ENCODE measurements around the gene ERCC4. TPM values are rescaled to one million over a fixed set of nuclear protein-coding genes. Genes with fewer than 3 reads are reported as not detected.
A peak's percentile ranks its signal among the peaks of the same experiment; 100 is the strongest.

ERCC4 gene
- polyA plus RNA-seq, 1 of the 3 experiments (the other 2 are of a cell fraction): 1.8 TPM

DNA sequence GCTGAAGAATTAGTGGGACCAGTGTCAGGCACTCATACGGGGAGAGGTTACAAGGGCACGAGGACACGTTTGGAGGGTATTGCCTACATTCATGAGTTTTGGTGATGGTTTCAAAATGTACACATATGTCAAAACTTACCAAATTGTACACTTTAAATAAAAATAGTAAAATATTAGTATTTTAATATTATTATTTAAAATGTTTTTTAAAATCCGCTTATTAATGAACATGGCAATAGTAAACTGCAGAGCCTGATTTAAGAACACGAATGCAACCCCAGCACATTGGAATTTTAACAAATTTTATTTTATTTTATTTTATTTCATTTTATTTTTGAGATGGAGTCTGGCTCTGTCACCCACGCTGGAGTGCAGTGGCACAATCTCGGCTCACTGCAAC lies 10.9 kb upstream of the ERCC4 start:
- POLR2A ChIA-PET: no interaction called here
- no peak overlapping the region for H3K4me2 ChIP-seq
- CTCF ChIA-PET: interaction anchor here (1.2 to 1.5 kb wide), 2 partner anchors 8 to 11 kb away, joined by 3 to 5 read pairs; partner anchors contain the start of gene ERCC4
- no peak overlapping the region for H3K9ac ChIP-seq
- no peaks in the 10 kb centered on the region for H3K79me2 ChIP-seq (ENCODE audit: insufficient read depth)
- H3K4me1 ChIP-seq (ENCODE audit: control insufficient read depth in 1 of 2, insufficient read depth in 2 of 2, low read depth in 1 of 2, low read length in 1 of 2): no peaks in the 10 kb centered on the region
- H3K27ac ChIP-seq (ENCODE audit: low read depth in 2 of 2, low read length in 1 of 2): no peak overlapping the region
- no peak overlapping the region for H3K4me3 ChIP-seq (ENCODE audit: low read depth in 2 of 2, low read length in 1 of 2)
- no peaks in the 10 kb centered on the region for H3K9me2 ChIP-seq
- H3F3A ChIP-seq (replicated peaks; ENCODE audit: insufficient read depth): no peaks in the 10 kb centered on the region
- 41% methylated on average over 7 of the region's 7 CpGs for WGBS (ENCODE audit: low lambda C conversion rate)
- TF ChIP-seq CHD2 (IDR thresholded peaks at IDR 0.05; ENCODE audit: low read length, partially characterized antibody): no peak
- no peak for TF ChIP-seq SMC3 (IDR thresholded peaks at IDR 0.05; ENCODE audit: low read depth, low read length)
- TF ChIP-seq EP300 (IDR thresholded peaks at IDR 0.05; ENCODE audit: borderline replicate concordance in 1 of 2, low read depth in 1 of 2, low read length in 1 of 2): no peak
- TF ChIP-seq POLR2AphosphoS5 (IDR thresholded peaks at IDR 0.05; ENCODE audit: low read depth, low read length): no peak
- TF ChIP-seq, protein P1, sequence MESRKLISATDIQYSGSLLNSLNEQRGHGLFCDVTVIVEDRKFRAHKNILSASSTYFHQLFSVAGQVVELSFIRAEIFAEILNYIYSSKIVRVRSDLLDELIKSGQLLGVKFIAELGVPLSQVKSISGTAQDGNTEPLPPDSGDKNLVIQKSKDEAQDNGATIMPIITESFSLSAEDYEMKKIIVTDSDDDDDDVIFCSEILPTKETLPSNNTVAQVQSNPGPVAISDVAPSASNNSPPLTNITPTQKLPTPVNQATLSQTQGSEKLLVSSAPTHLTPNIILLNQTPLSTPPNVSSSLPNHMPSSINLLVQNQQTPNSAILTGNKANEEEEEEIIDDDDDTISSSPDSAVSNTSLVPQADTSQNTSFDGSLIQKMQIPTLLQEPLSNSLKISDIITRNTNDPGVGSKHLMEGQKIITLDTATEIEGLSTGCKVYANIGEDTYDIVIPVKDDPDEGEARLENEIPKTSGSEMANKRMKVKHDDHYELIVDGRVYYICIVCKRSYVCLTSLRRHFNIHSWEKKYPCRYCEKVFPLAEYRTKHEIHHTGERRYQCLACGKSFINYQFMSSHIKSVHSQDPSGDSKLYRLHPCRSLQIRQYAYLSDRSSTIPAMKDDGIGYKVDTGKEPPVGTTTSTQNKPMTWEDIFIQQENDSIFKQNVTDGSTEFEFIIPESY (IDR thresholded peaks at IDR 0.05; ENCODE audit: borderline replicate concordance, low read depth): no peak
- TF ChIP-seq, protein P2, sequence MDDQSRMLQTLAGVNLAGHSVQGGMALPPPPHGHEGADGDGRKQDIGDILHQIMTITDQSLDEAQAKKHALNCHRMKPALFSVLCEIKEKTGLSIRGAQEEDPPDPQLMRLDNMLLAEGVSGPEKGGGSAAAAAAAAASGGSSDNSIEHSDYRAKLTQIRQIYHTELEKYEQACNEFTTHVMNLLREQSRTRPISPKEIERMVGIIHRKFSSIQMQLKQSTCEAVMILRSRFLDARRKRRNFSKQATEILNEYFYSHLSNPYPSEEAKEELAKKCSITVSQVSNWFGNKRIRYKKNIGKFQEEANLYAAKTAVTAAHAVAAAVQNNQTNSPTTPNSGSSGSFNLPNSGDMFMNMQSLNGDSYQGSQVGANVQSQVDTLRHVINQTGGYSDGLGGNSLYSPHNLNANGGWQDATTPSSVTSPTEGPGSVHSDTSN (IDR thresholded peaks at IDR 0.05): no peak
- TF ChIP-seq NRF1 (IDR thresholded peaks at IDR 0.05; ENCODE audit: low read depth, low read length): no peak
- TF ChIP-seq, protein P3, sequence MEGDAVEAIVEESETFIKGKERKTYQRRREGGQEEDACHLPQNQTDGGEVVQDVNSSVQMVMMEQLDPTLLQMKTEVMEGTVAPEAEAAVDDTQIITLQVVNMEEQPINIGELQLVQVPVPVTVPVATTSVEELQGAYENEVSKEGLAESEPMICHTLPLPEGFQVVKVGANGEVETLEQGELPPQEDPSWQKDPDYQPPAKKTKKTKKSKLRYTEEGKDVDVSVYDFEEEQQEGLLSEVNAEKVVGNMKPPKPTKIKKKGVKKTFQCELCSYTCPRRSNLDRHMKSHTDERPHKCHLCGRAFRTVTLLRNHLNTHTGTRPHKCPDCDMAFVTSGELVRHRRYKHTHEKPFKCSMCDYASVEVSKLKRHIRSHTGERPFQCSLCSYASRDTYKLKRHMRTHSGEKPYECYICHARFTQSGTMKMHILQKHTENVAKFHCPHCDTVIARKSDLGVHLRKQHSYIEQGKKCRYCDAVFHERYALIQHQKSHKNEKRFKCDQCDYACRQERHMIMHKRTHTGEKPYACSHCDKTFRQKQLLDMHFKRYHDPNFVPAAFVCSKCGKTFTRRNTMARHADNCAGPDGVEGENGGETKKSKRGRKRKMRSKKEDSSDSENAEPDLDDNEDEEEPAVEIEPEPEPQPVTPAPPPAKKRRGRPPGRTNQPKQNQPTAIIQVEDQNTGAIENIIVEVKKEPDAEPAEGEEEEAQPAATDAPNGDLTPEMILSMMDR (IDR thresholded peaks at IDR 0.05): no peak
- no peak for TF ChIP-seq RFX5 (IDR thresholded peaks at IDR 0.05; ENCODE audit: low read length)
- no peak for TF ChIP-seq FOXJ3 (CRISPR knock-in tag; IDR thresholded peaks at IDR 0.05)
- TF ChIP-seq NFIC (IDR thresholded peaks at IDR 0.05; ENCODE audit: borderline replicate concordance): no peak
- no peak overlapping the region for H2AFZ ChIP-seq (ENCODE audit: low read depth)
- peaks cover 4% of the 10 kb centered on the region; the same call in 1 of the 2 replicates for H3K27me3 ChIP-seq (ENCODE audit: insufficient read depth)
- no peaks in the 10 kb centered on the region for H3K9me3 ChIP-seq
- no peak for DNase-seq
- no peaks in the 10 kb centered on the region for H3K36me3 ChIP-seq (replicated peaks in 1 of 2; ENCODE audit: control insufficient read depth in 1 of 2, insufficient read depth in 2 of 2, low read length in 1 of 2)
- H4K20me1 ChIP-seq (ENCODE audit: insufficient read depth): no peaks in the 10 kb centered on the region

DNA sequence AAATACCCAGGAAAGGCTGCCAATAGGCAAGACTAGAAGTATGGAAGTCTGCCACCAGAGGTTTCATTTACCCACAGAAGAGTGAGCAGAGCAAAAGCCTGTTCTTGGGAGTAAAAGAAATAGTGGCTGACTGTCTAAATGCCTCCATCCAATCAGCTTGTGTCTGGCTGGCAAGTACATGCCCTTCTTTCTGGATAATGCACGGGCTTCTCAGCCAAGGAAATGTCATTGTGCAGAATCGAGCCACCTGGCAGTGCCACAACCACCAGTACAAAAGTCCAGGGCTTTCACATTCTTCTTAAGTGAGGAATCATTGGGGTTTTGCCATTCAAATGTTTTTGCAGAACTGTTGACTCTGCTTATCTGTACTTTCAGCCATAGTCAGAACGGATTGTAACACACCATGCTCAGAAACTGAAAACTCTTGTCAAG lies 10.1 kb upstream of the ERCC4 start:
- no peak overlapping the region for H2AFZ ChIP-seq (ENCODE audit: low read depth)
- no peaks in the 10 kb centered on the region for H3K79me2 ChIP-seq (ENCODE audit: insufficient read depth)
- no peaks in the 10 kb centered on the region for H3K9me2 ChIP-seq
- no peaks in the 10 kb centered on the region for H3F3A ChIP-seq (replicated peaks; ENCODE audit: insufficient read depth)
- 0% methylated on average over 3 of the region's 3 CpGs for WGBS (ENCODE audit: low lambda C conversion rate)
- no peaks in the 10 kb centered on the region for H4K20me1 ChIP-seq (ENCODE audit: insufficient read depth)
- H3K27me3 ChIP-seq (ENCODE audit: insufficient read depth): peaks cover 11% of the 10 kb centered on the region; the same call in 1 of the 2 replicates
- ChIA-PET CTCF (interaction anchor here (1.2 to 1.5 kb wide), 2 partner anchors 7 to 10 kb away, joined by 3 to 5 read pairs; partner anchors contain the start of gene ERCC4), POLR2A (no interaction called here)
- no peak for TF ChIP-seq TEAD4 (IDR thresholded peaks at IDR 0.05; ENCODE audit: borderline replicate concordance, insufficient read depth)
- TF ChIP-seq, protein P3 (IDR thresholded peaks at IDR 0.05): no peak
- TF ChIP-seq JUND (IDR thresholded peaks at IDR 0.05): no peak
- no peak for TF ChIP-seq TCF12 (IDR thresholded peaks at IDR 0.05)
- no peak for TF ChIP-seq EZH2phosphoT487 (IDR thresholded peaks at IDR 0.05; ENCODE audit: borderline replicate concordance, low read depth)
- TF ChIP-seq FOXJ3 (CRISPR knock-in tag; IDR thresholded peaks at IDR 0.05): no peak
- no peak for TF ChIP-seq NRF1 (IDR thresholded peaks at IDR 0.05; ENCODE audit: low read depth, low read length)
- no peak for TF ChIP-seq CHD2 (IDR thresholded peaks at IDR 0.05; ENCODE audit: low read length, partially characterized antibody)
- no peak for TF ChIP-seq FOSL2 (IDR thresholded peaks at IDR 0.05; ENCODE audit: borderline replicate concordance, low read depth)
- TF ChIP-seq, protein P4, sequence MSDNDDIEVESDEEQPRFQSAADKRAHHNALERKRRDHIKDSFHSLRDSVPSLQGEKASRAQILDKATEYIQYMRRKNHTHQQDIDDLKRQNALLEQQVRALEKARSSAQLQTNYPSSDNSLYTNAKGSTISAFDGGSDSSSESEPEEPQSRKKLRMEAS (IDR thresholded peaks at IDR 0.05; ENCODE audit: low read depth): no peak
- no peak for DNase-seq
- peak overlapping the region in 1 of 2 experiments; percentile 33; a peak in 1 of 4 replicates for H3K4me3 ChIP-seq (ENCODE audit: low read depth in 2 of 2, low read length in 1 of 2)
- peak overlapping the region; percentile 52 for H3K4me2 ChIP-seq
- no peaks in the 10 kb centered on the region for H3K9me3 ChIP-seq
- no peak overlapping the region for H3K9ac ChIP-seq
- H3K27ac ChIP-seq (ENCODE audit: low read depth in 2 of 2, low read length in 1 of 2): no peak overlapping the region
- no peaks in the 10 kb centered on the region for H3K36me3 ChIP-seq (replicated peaks in 1 of 2; ENCODE audit: control insufficient read depth in 1 of 2, insufficient read depth in 2 of 2, low read length in 1 of 2)
- H3K4me1 ChIP-seq (ENCODE audit: control insufficient read depth in 1 of 2, insufficient read depth in 2 of 2, low read depth in 1 of 2, low read length in 1 of 2): no peaks in the 10 kb centered on the region

Measured in SK-N-SH (cell line).